Measurements from ENCODE around the gene POU4F1.
A peak's percentile ranks its signal among the peaks of the same experiment; 100 is the strongest.

POU4F1 gene

DNA sequence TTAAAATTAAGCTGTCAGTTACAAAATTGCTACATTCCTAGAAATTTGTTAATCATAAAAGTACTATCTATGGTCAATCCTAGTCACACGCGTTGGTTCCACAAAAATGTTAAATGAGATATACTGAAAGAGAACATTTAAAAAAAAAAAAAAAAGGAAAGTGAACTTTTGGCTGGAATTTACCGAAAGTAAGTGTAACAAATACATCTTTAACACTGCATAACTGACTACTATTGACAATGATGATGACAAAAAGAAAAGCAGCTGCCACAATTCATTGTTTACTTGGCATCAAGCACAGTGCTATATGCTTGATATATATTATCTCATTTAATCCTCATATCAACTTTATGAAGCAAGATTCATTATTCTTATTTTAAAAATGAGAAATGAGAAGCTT, 19.8 kb upstream of the POU4F1 start:
- Histone ChIP-seq H3K4me3 (ENCODE audit: low read depth, low read length) (no peak overlapping the region), H3K9me3 (ENCODE audit: control insufficient read depth, insufficient read depth, low read length) (no peaks in the 10 kb centered on the region), H3K9ac (ENCODE audit: low read depth, low read length) (no peak overlapping the region), H3K36me3 (ENCODE audit: control insufficient read depth, insufficient read depth, low read length) (peaks cover 30% of the 10 kb centered on the region), H3K4me1 (ENCODE audit: control insufficient read depth, insufficient read depth, low read length) (peaks cover 5% of the 10 kb centered on the region; the same call in 1 of the 2 replicates), H3K27me3 (ENCODE audit: control insufficient read depth, insufficient read depth, low read length) (no peaks in the 10 kb centered on the region), H3K27ac (ENCODE audit: low read depth, low read length) (no peak overlapping the region)

DNA sequence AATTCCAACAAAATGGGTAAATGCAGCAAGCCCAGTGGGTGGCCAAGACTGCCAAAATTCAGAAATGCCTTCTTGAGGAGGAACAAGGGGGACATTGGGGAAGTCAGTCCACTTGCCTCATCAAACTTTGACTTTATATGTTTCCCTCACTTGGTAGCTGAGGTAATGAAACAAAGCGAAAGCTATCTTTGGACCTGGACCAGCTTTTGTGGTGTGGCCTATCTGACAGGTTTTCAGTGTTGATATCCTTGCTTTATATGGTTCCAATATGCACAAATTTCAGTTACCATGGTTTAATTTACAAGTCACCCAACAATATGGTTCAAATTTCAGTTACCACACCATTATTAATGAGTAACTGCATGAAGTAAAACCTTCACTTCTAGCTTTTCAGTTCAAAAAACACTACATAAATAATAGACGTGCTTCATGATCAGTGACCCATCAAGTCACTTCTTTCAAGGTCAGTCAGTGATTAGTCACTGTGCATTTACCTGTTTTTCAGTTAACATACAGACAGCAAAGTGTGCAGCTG, 17.7 kb upstream of the POU4F1 start:
- no peak overlapping the region for H3K27ac ChIP-seq (ENCODE audit: low read depth, low read length)
- H3K4me3 ChIP-seq (ENCODE audit: low read depth, low read length): no peak overlapping the region
- no peaks in the 10 kb centered on the region for H3K27me3 ChIP-seq (ENCODE audit: control insufficient read depth, insufficient read depth, low read length)
- peaks cover 5% of the 10 kb centered on the region; the same call in 1 of the 2 replicates for H3K4me1 ChIP-seq (ENCODE audit: control insufficient read depth, insufficient read depth, low read length)
- peaks cover 33% of the 10 kb centered on the region for H3K36me3 ChIP-seq (ENCODE audit: control insufficient read depth, insufficient read depth, low read length)
- H3K9ac ChIP-seq (ENCODE audit: low read depth, low read length): no peak overlapping the region
- H3K9me3 ChIP-seq (ENCODE audit: control insufficient read depth, insufficient read depth, low read length): no peaks in the 10 kb centered on the region

DNA sequence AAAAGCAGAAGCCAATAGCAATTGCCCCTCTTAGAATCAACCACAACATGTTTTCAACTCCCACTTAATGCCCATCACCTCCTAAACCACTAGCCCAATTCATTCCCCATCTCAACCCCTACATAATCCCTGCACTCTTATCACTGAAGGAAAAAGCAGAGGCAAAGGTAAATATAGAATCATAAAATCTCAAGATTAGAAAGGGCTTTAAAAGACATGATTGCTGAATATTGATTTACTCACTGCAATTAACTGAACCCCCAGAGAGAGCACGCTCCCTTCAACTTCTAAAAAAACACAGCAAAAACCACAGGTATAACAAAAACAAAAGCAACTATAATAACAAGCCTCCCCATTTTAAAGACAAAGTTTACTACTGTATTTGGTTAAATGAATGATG, 15.1 kb upstream of the POU4F1 start:
- Histone ChIP-seq H3K4me3 (ENCODE audit: low read depth, low read length) (no peak overlapping the region), H3K27me3 (ENCODE audit: control insufficient read depth, insufficient read depth, low read length) (no peaks in the 10 kb centered on the region; the same call in 1 of the 2 replicates), H3K27ac (ENCODE audit: low read depth, low read length) (no peak overlapping the region), H3K9ac (ENCODE audit: low read depth, low read length) (no peak overlapping the region), H3K4me1 (ENCODE audit: control insufficient read depth, insufficient read depth, low read length) (peaks cover 5% of the 10 kb centered on the region; the same call in 1 of the 2 replicates), H3K9me3 (ENCODE audit: control insufficient read depth, insufficient read depth, low read length) (no peaks in the 10 kb centered on the region), H3K36me3 (ENCODE audit: control insufficient read depth, insufficient read depth, low read length) (peaks cover 38% of the 10 kb centered on the region)

DNA sequence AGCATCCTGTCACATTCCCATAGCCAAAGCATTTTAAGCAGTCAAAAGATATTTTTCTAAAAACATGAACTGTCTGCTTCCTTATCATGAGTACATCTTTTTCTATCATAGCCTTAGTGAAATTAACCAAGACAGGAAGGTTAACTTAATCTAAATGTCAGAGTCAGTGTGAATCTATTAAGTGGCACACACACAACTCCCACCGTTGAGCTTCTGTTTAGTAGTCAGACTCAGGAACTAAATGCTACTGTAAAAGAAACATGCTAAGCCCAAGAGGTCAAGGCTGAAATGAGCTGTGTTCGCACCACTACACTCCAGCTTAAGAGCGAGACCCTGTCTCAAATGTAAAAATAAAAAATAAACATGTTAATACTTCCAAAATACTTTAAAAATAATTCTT, 7.7 kb upstream of the POU4F1 start:
- peaks cover 14% of the 10 kb centered on the region for H3K36me3 ChIP-seq (ENCODE audit: control insufficient read depth, insufficient read depth, low read length)
- no peaks in the 10 kb centered on the region for H3K9me3 ChIP-seq (ENCODE audit: control insufficient read depth, insufficient read depth, low read length)
- H3K4me3 ChIP-seq (ENCODE audit: low read depth, low read length): no peak overlapping the region
- H3K27ac ChIP-seq (ENCODE audit: low read depth, low read length): no peak overlapping the region
- H3K9ac ChIP-seq (ENCODE audit: low read depth, low read length): no peak overlapping the region
- H3K27me3 ChIP-seq (ENCODE audit: control insufficient read depth, insufficient read depth, low read length): peaks cover 66% of the 10 kb centered on the region
- peaks cover 30% of the 10 kb centered on the region for H3K4me1 ChIP-seq (ENCODE audit: control insufficient read depth, insufficient read depth, low read length)

DNA sequence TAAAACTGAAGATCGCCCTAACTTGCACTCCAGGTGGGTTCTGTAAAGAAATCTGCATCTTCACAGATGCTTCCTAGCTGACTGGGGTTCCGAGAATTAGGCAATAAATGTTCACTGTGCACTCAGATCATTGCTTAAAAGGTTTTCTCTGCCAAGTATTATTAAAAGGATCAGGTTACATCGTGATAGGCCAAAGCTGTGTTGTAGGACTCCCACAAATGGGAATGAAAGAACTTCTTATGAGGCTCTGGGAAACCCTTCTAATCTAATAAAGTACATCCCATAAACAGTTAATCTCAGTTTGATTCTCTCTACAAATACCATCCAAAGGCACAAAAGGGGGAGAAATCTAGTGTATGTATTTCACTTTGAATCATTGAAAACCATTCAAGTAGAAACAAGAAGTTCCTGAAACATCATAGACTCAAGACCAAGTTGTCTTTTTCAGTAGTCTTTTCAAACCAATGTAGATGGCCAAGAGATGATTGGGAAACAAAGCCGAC, 7.1 kb upstream of the POU4F1 start:
- Histone ChIP-seq H3K4me1 (ENCODE audit: control insufficient read depth, insufficient read depth, low read length) (peaks cover 34% of the 10 kb centered on the region), H3K36me3 (ENCODE audit: control insufficient read depth, insufficient read depth, low read length) (peaks cover 8% of the 10 kb centered on the region), H3K27ac (ENCODE audit: low read depth, low read length) (no peak overlapping the region), H3K4me3 (ENCODE audit: low read depth, low read length) (no peak overlapping the region), H3K9ac (ENCODE audit: low read depth, low read length) (no peak overlapping the region), H3K9me3 (ENCODE audit: control insufficient read depth, insufficient read depth, low read length) (no peaks in the 10 kb centered on the region), H3K27me3 (ENCODE audit: control insufficient read depth, insufficient read depth, low read length) (peaks cover 72% of the 10 kb centered on the region)

DNA sequence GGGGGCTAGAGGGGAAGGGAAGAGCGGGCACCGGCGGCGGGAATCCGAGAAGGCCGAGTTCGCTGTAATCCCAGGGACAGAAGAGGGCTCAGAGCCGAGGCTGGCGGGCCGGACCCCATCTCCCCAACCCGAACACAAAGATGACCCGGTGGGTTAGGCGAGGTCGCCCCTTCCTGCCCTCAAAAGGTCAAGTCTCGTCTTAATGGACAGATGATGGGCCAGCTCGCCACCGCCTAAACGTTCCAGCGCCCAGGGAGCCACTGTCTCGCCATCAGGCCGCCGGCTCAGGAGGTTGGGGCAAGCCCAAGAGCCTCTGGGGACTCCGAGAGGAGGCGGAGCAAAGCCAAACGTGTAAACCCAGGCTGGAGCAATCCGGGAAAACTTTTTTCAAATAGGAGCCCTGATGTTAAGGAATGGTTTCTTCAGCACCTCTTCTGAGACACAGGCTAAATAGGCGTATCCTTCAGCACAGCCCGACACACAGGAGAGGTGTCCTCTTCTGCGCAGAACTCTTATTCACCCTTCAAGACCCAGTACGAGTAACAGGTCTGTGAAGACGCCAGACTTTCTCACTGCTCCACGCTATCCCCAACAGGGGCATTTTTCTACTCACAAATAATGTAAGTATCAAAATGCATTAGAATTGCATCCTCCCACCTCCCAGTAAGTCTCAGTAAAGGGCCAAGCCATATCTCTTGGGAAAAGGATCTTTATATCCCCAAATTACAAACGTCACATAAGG, 6.3 kb upstream of the POU4F1 start:
- Histone ChIP-seq H3K9me3 (ENCODE audit: control insufficient read depth, insufficient read depth, low read length) (no peaks in the 10 kb centered on the region), H3K4me1 (ENCODE audit: control insufficient read depth, insufficient read depth, low read length) (peaks cover 40% of the 10 kb centered on the region), H3K27ac (ENCODE audit: low read depth, low read length) (no peak overlapping the region), H3K4me3 (ENCODE audit: low read depth, low read length) (peak overlapping the region; percentile 61), H3K36me3 (ENCODE audit: control insufficient read depth, insufficient read depth, low read length) (0 out of 2 replicates have a peak, but pooled peaks cover 2% of the 10 kb centered on the region), H3K9ac (ENCODE audit: low read depth, low read length) (no peak overlapping the region), H3K27me3 (ENCODE audit: control insufficient read depth, insufficient read depth, low read length) (peaks cover 80% of the 10 kb centered on the region)

DNA sequence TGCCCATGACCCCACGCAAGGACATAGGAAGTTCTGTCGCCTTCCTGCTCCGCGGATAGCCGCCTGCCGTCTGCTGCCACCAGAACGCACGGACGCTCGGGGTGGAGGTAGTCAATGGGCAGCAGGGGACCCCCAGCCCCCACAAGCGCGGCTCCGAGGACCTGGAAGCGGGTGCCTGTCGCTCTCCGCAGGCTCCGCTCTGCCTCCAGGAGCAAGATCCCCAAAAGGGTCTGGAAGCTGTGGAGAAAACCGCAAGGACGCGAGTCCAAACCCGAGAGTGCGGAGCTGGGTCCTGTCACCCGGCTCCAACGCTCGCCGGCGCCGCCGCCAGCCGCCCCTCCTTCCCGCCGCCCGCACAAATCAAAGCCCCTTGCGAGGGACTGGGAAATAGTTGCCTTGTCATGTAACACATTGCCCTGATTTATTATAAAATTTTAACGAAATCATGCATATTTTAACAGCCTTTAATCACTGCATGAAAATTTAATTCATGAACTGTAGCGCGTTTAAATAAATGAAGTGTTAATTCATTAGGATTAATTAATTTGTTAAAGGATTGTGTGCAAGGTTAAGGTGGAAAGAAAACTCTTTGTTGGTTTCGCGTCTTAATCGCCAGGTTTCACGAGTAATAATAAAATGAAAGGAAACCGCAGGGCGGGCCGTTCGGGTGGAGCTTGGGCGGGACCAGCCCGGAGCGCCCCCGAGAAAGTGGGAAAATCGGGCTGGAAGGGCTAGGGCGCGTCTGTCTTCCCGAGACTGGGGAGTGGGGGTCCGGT, 5.5 kb upstream of the POU4F1 start:
- H3K4me1 ChIP-seq (ENCODE audit: control insufficient read depth, insufficient read depth, low read length): peaks cover 40% of the 10 kb centered on the region
- no peak overlapping the region for H3K27ac ChIP-seq (ENCODE audit: low read depth, low read length)
- peak overlapping the region; percentile 61 for H3K4me3 ChIP-seq (ENCODE audit: low read depth, low read length)
- H3K9ac ChIP-seq (ENCODE audit: low read depth, low read length): no peak overlapping the region
- H3K36me3 ChIP-seq (ENCODE audit: control insufficient read depth, insufficient read depth, low read length): no peaks in the 10 kb centered on the region
- H3K9me3 ChIP-seq (ENCODE audit: control insufficient read depth, insufficient read depth, low read length): no peaks in the 10 kb centered on the region
- H3K27me3 ChIP-seq (ENCODE audit: control insufficient read depth, insufficient read depth, low read length): peaks cover 88% of the 10 kb centered on the region

DNA sequence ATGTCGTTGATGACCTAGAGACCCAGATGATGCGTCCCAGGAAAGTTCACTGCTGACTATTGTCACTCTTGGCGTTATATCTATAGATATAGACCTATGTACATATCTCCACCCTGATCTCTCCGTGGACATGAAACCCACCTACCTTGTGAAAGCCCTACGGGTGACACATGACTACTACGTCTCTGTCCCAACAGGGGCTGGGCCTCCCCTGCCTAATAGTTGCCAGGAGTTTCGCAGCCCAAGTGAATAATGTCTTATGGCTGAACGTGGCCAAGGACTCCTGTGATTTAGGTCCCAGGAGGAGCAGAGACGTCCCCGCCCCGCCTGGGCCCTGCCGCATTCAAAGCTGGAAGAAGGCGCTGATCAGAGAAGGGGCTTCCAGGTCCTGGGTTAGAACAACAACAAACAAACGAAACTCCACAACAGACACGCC, 4.9 kb upstream of the POU4F1 start:
- Histone ChIP-seq H3K4me1 (ENCODE audit: control insufficient read depth, insufficient read depth, low read length) (peaks cover 40% of the 10 kb centered on the region), H3K9me3 (ENCODE audit: control insufficient read depth, insufficient read depth, low read length) (no peaks in the 10 kb centered on the region), H3K9ac (ENCODE audit: low read depth, low read length) (no peak overlapping the region), H3K36me3 (ENCODE audit: control insufficient read depth, insufficient read depth, low read length) (no peaks in the 10 kb centered on the region), H3K27me3 (ENCODE audit: control insufficient read depth, insufficient read depth, low read length) (peaks cover 94% of the 10 kb centered on the region), H3K27ac (ENCODE audit: low read depth, low read length) (no peak overlapping the region), H3K4me3 (ENCODE audit: low read depth, low read length) (peak overlapping the region; percentile 61; the same call in 1 of the 2 replicates)

DNA sequence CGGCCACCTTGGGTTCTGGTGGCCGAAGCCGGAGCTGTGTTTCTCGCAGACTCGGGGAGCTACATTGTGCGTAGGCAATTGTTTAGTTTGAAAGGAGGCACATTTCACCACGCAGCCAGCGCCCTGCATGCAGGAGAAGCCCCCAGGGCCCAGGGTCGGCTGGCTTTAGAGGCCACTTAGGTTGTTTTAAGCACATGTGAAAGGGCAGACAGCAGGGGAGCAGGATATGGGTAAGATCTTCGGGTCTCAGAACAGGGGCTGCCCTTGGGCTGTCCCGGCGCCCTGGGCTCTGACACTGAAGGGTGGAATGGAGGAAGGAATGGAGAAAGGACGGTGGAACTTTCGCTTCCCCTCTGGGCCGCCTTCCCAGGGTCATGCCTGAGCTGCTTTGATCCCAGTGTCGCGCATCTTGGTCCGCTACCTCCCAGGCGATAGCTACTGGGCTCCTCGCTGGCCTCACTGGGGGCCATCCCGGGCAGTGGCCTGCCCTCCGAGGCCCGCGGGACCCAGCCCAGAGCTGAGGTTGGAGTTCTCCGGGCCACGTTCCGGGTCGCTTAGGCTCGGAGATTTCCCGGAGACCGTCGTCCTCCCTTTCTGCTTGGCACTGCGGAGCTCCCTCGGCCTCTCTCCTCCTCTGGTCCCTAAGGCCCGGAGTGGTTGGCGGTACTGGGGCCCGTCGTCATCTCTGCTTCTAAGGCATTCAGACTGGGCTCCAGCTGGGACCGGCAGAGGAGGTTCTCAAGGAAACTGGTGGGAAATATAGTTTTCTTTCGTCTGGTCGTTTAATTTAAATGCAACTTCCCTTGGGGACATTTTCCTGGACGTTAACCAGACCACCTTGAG, 4.3 kb upstream of the POU4F1 start:
- H3K9ac ChIP-seq (ENCODE audit: low read depth, low read length): no peak overlapping the region
- H3K27ac ChIP-seq (ENCODE audit: low read depth, low read length): no peak overlapping the region
- H3K9me3 ChIP-seq (ENCODE audit: control insufficient read depth, insufficient read depth, low read length): no peaks in the 10 kb centered on the region
- H3K4me1 ChIP-seq (ENCODE audit: control insufficient read depth, insufficient read depth, low read length): peaks cover 40% of the 10 kb centered on the region
- H3K4me3 ChIP-seq (ENCODE audit: low read depth, low read length): peak overlapping the region; percentile 61
- H3K27me3 ChIP-seq (ENCODE audit: control insufficient read depth, insufficient read depth, low read length): peaks cover 100% of the 10 kb centered on the region
- no peaks in the 10 kb centered on the region for H3K36me3 ChIP-seq (ENCODE audit: control insufficient read depth, insufficient read depth, low read length)

Data from HUES48 (cell line).